Measurements from ENCODE around the gene CD93.

The CD93 gene

GRCh38 chr20:23086056-23086566 lies at the start of gene CD93:
TSS of gene CD93 (minus strand) at chr20:23086324. CDS start at chr20:23086192, 132 bp downstream.
- DNase-seq = peak; percentile 73 to 88 (median 81)

DNA sequence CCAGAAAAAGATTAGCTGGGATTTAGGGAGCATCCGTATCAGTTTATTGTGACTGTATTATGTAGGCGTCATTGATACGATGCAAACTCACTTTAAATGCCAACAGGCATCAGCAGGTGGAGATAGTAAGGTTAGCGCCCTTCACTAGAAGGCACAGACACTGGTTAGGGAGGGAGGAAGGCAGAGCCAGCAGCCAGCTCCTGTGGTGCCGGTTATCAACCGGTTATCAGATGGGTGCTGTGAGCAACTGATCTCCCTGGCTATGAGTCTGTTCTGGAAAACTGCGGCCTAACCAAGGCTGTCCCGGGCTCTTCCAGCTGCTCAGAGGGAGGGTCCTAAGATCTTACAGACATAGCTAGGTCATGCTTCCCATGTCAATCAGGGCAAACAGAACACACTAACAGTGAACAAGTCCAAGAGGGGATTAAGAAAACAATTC lies 47.5 kb upstream of the CD93 start:
- DNase-seq = no peak

DNA sequence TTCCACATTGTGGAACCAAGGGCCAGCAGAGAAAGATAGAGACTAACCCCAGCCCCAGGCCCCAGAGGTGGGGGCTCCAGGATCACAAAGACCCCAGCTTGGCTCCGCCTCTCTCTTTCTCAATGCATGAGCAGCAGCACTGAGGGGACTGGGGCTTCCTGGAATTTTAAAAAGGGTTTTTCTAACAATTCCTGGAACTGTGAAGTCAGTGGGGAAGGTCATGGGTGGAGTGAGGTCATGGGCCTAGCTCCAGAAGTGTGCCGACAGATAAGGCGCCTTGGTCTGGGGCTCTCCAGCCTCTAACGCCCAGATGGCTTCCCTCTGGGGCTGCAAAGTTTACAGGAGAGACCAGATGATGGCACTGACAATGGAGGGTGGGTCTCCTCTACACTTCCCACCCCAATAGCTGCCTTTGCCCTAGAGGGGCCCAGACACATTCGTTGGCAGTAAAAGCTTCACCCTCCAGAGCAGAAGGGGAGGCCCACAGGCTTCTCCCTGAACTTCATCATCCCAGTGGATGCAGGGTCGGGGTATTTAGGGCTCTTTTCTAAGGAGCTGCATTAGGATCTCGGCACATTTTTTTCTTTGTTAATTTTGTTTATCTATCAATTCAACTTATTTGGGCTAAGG lies 46.9 kb upstream of the CD93 start:
- DNase-seq = peak; percentile 62 to 90 (median 67)

DNA sequence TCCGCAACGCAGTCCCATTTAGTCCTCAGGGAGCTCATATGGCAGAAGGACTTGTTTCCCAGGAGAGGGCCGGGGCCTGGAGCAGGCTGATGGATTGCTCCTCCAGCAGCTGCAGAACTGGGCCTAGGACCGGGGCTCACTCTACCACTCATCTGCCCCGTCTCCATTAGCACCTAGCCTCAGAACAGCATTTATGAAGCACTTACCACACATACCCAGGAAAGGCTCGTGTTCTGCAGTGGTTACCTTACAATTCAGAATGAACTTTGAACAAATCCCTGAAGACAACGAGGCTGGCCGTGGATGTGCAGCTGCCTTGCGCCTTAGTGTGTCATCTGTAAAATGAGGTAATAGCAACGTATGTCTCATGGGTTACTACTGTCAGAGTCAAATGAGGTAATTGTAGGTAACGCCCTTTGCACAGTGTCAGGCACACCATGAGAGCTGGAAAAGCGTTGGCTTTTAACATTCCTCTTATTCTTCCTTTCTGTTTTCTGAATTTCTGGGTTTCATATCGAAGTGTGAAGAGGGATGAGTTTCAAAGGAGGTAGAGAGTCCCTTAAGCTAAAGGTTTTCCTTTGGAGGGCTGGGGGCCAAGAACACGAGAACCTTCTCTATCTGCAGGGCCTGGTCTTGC lies 46.3 kb upstream of the CD93 start:
- peak; percentile 56 to 88 (median 72) for DNase-seq

- DNase-seq = no peak
These were observed 45.6 kb upstream of the CD93 start for GRCh38 chr20:23131766-23132165.

- DNase-seq = peak in 2 of 3 donors; percentile 74 to 76
These were observed 44.6 kb upstream of the CD93 start for GRCh38 chr20:23130622-23131140.

GRCh38 chr20:23129891-23130621 lies 43.9 kb upstream of the CD93 start:
- DNase-seq = no peak

GRCh38 chr20:23129266-23129665 lies 43.1 kb upstream of the CD93 start:
- DNase-seq = no peak

GRCh38 chr20:23128461-23129125 lies 42.5 kb upstream of the CD93 start:
- DNase-seq = no peak

DNA sequence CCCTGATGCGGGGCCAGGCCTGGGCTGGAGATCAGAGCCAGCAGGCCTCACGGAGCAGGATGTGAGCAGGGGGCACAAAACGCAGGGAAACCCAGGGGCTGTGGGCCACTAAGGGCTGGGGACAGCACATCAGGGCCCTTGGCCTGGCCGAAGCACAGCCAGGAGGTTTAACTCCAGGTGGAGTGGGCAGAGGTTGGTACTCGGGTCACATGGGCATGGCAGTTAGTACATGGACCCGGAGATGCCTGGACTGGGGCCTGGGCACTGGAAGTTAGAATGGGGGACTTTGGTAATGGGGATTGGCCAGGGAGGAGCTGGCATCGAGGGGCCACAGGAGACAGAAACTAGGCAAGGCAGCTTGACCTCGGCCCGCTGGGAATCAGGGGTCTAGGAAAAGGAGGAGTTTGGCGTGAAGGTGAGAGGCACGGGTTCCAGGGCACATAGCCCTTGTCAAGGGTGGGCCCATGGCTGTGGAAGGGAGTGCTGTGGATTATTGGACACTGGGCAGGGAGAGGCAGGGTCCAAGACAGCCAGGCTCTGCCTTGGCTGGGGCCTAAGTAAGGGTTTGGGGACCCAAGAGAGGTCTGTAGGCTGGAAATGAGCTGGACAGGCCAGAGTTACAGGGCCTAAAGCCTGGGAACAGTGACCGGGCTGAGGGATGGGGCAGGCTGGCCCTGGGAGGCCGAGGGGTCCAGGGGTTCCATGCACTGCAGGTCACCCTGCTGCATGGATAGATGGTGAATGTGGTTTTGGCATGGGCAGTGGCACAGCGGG lies 41.6 kb upstream of the CD93 start:
- no peak for DNase-seq

- peak; percentile 58 to 73 (median 67) for DNase-seq
These were observed 40.3 kb upstream of the CD93 start for GRCh38 chr20:23126281-23127061.

GRCh38 chr20:23125625-23126191 lies 39.6 kb upstream of the CD93 start:
- peak; percentile 88 to 93 (median 90) for DNase-seq

- DNase-seq = no peak
These were observed 39.0 kb upstream of the CD93 start for GRCh38 chr20:23125159-23125558.

DNA sequence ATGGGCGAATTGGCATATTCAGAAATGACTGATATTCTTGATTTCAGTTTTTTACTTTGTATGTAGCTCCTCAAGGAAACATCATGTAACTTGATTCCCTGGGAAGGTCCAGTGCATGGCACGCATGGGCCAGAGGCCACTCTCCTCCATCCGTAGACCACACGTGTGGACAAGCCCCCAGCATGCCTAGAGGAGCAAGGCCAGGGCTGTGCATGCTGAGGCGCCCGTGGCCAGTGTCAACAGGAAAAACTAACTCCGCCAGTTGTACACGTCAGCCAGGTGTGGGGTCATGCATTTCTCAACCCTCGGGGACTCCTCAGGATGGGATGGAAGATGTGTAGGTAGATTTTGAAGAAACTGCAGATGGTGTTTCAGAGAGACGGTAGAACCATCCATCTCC lies 37.8 kb upstream of the CD93 start:
- no peak for DNase-seq

- no peak for DNase-seq
These were observed 36.9 kb upstream of the CD93 start for GRCh38 chr20:23122796-23123655.

- no peak for DNase-seq
These were observed 36.2 kb upstream of the CD93 start for GRCh38 chr20:23122321-23122720.

- DNase-seq = no peak
These were observed 35.7 kb upstream of the CD93 start for GRCh38 chr20:23121751-23122320.

- DNase-seq = no peak
These were observed 35.0 kb upstream of the CD93 start for GRCh38 chr20:23120936-23121750.

DNA sequence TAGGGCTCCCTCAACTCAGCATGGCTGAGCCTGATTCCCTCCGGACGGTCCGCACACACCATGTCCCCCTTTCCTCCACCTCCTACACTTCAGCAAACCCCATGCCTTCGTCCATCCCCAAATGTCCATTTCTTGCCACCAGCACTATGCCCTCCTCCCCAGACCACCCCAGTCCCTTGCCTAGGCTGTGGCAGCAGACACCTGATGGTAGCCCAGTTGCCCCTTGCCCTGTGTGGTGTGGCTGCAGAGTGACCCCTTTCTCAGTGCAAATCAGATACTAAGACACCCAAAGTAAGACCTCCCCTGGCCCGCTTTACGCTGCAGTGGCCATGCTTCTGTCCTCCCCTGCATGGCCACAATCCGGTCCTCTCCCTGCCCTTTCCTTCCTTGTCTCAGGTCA lies 34.1 kb upstream of the CD93 start:
- no peak for DNase-seq

All from suppressor macrophage treated with lipopolysaccharide for 1 hour (primary cell).